HEK293 (cell line): ENCODE data around the gene CEP63.
A peak's percentile ranks its signal among the peaks of the same experiment; 100 is the strongest.

ENCODE experiments used
- CTCF ChIA-PET: fragments of 350-600 bp; formaldehyde crosslinking; extraction: SDS; loops from one replicate; lab custom pipeline; 2021; ENCODE audit warnings: antibody characterized with exemption; lab: Yijun Ruan, JAX
- POLR2A ChIA-PET: fragments of 300-600 bp; formaldehyde crosslinking; extraction: SDS; loops from one replicate; lab custom pipeline; 2020; ENCODE audit warnings: antibody characterized with exemption, inconsistent platforms; lab: Yijun Ruan, JAX
- H3K27ac ChIP-seq: fragments of 200-500 bp; sonication (Bioruptor generic); 2 replicates; pipeline ENCODE4 v1.5.1; 2014; ENCODE audit warnings: low read depth, low read length, control low read depth, inconsistent platforms; ENCODE audit errors: extremely low read depth
- H3K36me3 ChIP-seq, 2 experiments: fragments of 200-500 bp in 1 of 2; sonication (Bioruptor generic) in 1 of 2; 1 replicate in 1 of 2; 2 replicates in 1 of 2; pipeline ENCODE4 v1.5.1; 2014 to 2017; ENCODE audit warnings: inconsistent platforms in 2 of 2, low read length in 2 of 2; ENCODE audit not compliant: control insufficient read depth in 2 of 2, insufficient read depth in 1 of 2
- H3K4me1 ChIP-seq: fragments of 200-500 bp; sonication (Bioruptor generic); 2 replicates; pipeline ENCODE4 v1.5.1; 2014; ENCODE audit warnings: mild to moderate bottlenecking, low read length, inconsistent platforms; ENCODE audit not compliant: control insufficient read depth, insufficient read depth
- H3K4me3 ChIP-seq: 2 replicates; pipeline ENCODE4 v1.5.1; 2011; ENCODE audit warnings: low read depth, mild to moderate bottlenecking, control low read depth, low read length, moderate library complexity
- H3K9me3 ChIP-seq: fragments of 200-500 bp; sonication (Bioruptor generic); 2 replicates; pipeline ENCODE4 v1.5.1; 2014; ENCODE audit warnings: low read depth, low read length, inconsistent platforms; ENCODE audit not compliant: control insufficient read depth, insufficient read depth
- GLIS1 ChIP-seq: fragments of 450-650 bp; formaldehyde crosslinking; IDR thresholded peaks from 2 replicates; pipeline ENCODE4 v1.5.1; 2016; ENCODE audit warnings: missing biosample characterization, missing genetic modification characterization
- PRDM10 ChIP-seq: fragments of 450-650 bp; formaldehyde crosslinking; IDR thresholded peaks from 2 replicates; pipeline ENCODE4 v1.5.1; 2016; ENCODE audit warnings: missing biosample characterization, missing genetic modification characterization
- ZFP37 ChIP-seq: fragments of 450-650 bp; formaldehyde crosslinking; IDR thresholded peaks from 2 replicates; pipeline ENCODE4 v1.5.1; 2016; ENCODE audit warnings: missing biosample characterization, missing genetic modification characterization
- ZNF10 ChIP-seq: fragments of 450-650 bp; formaldehyde crosslinking; IDR thresholded peaks from 2 replicates; pipeline ENCODE4 v1.5.1; 2017; ENCODE audit warnings: missing biosample characterization, missing genetic modification characterization
- ZNF133 ChIP-seq: fragments of 450-650 bp; formaldehyde crosslinking; IDR thresholded peaks from 2 replicates; pipeline ENCODE4 v1.5.1; 2016; ENCODE audit warnings: missing biosample characterization, missing genetic modification characterization
- ZNF138 ChIP-seq: fragments of 450-650 bp; formaldehyde crosslinking; IDR thresholded peaks from 2 replicates; pipeline ENCODE4 v1.5.1; 2016; ENCODE audit warnings: missing biosample characterization, missing genetic modification characterization, borderline replicate concordance
- ZNF211 ChIP-seq: fragments of 450-650 bp; formaldehyde crosslinking; IDR thresholded peaks from 2 replicates; pipeline ENCODE4 v1.5.1; 2016; ENCODE audit warnings: low read depth, missing biosample characterization, missing genetic modification characterization
- ZNF239 ChIP-seq: fragments of 450-650 bp; formaldehyde crosslinking; IDR thresholded peaks from 2 replicates; pipeline ENCODE4 v1.5.1; 2016; ENCODE audit warnings: missing biosample characterization, missing genetic modification characterization
- ZNF266 ChIP-seq: fragments of 450-650 bp; formaldehyde crosslinking; IDR thresholded peaks from 2 replicates; pipeline ENCODE4 v1.5.1; 2016; ENCODE audit warnings: missing biosample characterization, missing genetic modification characterization, low read depth
- ZNF324 ChIP-seq: fragments of 450-650 bp; formaldehyde crosslinking; IDR thresholded peaks from 2 replicates; pipeline ENCODE4 v1.5.1; 2016; ENCODE audit warnings: missing biosample characterization, missing genetic modification characterization
- ZNF404 ChIP-seq: fragments of 450-650 bp; formaldehyde crosslinking; IDR thresholded peaks from 2 replicates; pipeline ENCODE4 v1.5.1; 2017; ENCODE audit warnings: missing biosample characterization, missing genetic modification characterization
- ZNF423 ChIP-seq: fragments of 450-650 bp; formaldehyde crosslinking; IDR thresholded peaks from 2 replicates; pipeline ENCODE4 v1.5.1; 2016; ENCODE audit warnings: missing biosample characterization, missing genetic modification characterization
- ZNF521 ChIP-seq: fragments of 450-650 bp; formaldehyde crosslinking; IDR thresholded peaks from 2 replicates; pipeline ENCODE4 v1.5.1; 2017; ENCODE audit warnings: missing biosample characterization, mild to moderate bottlenecking, missing genetic modification characterization
- ZNF544 ChIP-seq: fragments of 450-650 bp; formaldehyde crosslinking; IDR thresholded peaks from 2 replicates; pipeline ENCODE4 v1.5.0; 2017; ENCODE audit warnings: missing biosample characterization, missing genetic modification characterization
- ZNF623 ChIP-seq: fragments of 450-650 bp; formaldehyde crosslinking; IDR thresholded peaks from 2 replicates; pipeline ENCODE4 v1.5.1; 2016; ENCODE audit warnings: missing biosample characterization, missing genetic modification characterization
- ZNF624 ChIP-seq: fragments of 450-650 bp; formaldehyde crosslinking; IDR thresholded peaks from 2 replicates; pipeline ENCODE4 v1.5.1; 2017; ENCODE audit warnings: missing biosample characterization, missing genetic modification characterization
- ZNF664 ChIP-seq: fragments of 450-650 bp; formaldehyde crosslinking; IDR thresholded peaks from 2 replicates; pipeline ENCODE4 v1.5.1; 2016; ENCODE audit warnings: missing biosample characterization, missing genetic modification characterization
- ZNF747 ChIP-seq: fragments of 450-650 bp; formaldehyde crosslinking; IDR thresholded peaks from 2 replicates; pipeline ENCODE4 v1.5.1; 2016; ENCODE audit warnings: missing biosample characterization, missing genetic modification characterization
- ZNF785 ChIP-seq: fragments of 450-650 bp; formaldehyde crosslinking; IDR thresholded peaks from 2 replicates; pipeline ENCODE4 v1.5.1; 2016; ENCODE audit warnings: missing biosample characterization, missing genetic modification characterization
- TF ChIP-seq, protein P1 (sequence below): fragments of 450-650 bp; formaldehyde crosslinking; conservative IDR thresholded peaks from 2 replicates; pipeline ENCODE4 v1.5.1; 2016; ENCODE audit warnings: low read depth, missing biosample characterization, missing genetic modification characterization
- TF ChIP-seq, protein P2 (sequence below): fragments of 450-650 bp; formaldehyde crosslinking; IDR thresholded peaks from 2 replicates; pipeline ENCODE4 v1.5.1; 2016; ENCODE audit warnings: missing biosample characterization, missing genetic modification characterization, borderline replicate concordance

The CEP63 gene

DNA sequence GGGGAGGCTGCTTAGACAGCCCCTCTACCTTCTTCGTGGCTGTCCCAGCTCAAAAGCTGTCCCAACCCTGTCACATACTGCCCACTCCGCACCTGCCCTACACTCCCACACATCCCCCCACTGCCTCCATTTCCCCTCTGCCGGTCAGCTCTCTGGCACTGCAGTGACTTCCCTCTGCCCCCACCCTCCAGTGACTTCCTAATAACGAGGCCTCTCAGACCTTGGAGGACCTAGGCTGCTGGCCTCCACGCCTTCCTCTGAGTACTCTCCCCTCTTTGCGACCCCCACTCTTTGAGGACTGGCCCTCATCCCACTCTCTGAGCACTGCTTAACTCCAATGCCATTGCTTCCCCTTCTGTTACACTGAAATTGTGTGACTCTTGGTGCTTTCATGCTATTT is 119.7 kb downstream of the CEP63 start (continued):
- TF ChIP-seq, protein P1, sequence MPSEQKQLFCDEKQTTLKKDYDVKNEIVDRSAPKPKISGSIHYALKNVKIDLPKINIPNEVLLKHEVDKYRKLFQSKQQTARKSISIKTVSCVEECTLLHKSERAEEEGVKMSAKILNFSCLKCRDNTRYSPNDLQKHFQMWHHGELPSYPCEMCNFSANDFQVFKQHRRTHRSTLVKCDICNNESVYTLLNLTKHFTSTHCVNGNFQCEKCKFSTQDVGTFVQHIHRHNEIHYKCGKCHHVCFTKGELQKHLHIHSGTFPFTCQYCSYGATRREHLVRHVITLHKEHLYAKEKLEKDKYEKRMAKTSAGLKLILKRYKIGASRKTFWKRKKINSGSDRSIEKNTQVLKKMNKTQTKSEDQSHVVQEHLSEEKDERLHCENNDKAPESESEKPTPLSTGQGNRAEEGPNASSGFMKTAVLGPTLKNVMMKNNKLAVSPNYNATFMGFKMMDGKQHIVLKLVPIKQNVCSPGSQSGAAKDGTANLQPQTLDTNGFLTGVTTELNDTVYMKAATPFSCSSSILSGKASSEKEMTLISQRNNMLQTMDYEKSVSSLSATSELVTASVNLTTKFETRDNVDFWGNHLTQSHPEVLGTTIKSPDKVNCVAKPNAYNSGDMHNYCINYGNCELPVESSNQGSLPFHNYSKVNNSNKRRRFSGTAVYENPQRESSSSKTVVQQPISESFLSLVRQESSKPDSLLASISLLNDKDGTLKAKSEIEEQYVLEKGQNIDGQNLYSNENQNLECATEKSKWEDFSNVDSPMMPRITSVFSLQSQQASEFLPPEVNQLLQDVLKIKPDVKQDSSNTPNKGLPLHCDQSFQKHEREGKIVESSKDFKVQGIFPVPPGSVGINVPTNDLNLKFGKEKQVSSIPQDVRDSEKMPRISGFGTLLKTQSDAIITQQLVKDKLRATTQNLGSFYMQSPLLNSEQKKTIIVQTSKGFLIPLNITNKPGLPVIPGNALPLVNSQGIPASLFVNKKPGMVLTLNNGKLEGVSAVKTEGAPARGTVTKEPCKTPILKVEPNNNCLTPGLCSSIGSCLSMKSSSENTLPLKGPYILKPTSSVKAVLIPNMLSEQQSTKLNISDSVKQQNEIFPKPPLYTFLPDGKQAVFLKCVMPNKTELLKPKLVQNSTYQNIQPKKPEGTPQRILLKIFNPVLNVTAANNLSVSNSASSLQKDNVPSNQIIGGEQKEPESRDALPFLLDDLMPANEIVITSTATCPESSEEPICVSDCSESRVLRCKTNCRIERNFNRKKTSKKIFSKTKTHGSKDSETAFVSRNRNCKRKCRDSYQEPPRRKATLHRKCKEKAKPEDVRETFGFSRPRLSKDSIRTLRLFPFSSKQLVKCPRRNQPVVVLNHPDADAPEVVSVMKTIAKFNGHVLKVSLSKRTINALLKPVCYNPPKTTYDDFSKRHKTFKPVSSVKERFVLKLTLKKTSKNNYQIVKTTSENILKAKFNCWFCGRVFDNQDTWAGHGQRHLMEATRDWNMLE (tag by site-specific recombination), result no peak
- TF ChIP-seq ZNF747, result no peak
- no peak for TF ChIP-seq ZNF624 (tag by site-specific recombination)
- TF ChIP-seq ZNF324 (tag by site-specific recombination), result no peak

DNA sequence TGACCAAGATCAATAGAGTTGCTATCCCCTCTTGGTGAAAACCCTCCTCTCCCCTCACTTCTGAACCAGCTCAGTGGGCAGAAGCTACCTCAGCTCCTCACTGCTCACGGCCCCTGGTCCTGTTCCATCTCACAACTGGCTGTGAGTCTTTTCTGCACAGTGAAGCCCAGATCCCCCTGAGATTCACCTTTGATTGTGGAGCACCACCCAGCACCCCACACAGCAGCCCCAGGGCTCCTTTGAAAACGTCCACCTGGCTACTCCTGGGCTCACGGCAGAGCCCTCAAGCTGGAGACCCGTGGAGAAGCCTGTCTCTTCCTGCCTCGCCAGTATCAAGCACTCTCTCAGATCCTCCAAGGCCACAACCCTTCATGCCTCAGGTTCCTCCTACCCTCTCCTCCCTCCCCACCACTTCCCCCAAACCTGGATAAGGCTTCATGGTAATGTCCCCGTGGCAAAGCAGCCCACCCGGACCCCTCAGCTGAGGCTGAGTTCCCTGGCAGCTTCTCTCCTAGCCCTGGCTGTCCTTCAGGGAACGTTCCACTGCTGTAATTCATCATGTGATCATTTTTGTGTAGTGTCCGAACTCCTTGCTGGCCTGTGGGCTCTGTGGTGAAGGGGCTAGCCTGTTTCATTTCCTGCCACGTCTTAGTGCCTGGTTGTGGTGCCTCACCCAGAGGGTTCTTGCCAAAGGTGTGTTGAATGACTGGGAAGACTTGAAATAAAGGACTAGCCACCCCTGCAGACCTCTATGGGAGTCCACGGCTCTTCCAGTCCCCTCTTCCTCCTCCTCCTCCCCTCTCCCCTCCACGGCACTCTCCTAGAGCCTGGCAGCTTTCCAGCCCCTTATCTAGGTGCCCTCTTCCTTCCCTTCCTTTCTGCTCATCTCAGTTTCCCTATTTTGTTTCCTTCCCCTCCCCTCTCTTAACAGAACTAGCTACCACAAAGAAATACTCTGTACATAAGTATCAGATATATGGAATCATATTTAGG is 120.5 kb downstream of the CEP63 start:
- CTCF ChIA-PET, result no interaction called here
- H3K27ac ChIP-seq, result no peak overlapping the region
- H3K4me1 ChIP-seq, result no peaks in the 10 kb centered on the region
- H3K36me3 ChIP-seq, result no peaks in the 10 kb centered on the region
- no peaks in the 10 kb centered on the region for H3K9me3 ChIP-seq
- peak; percentile 82 for TF ChIP-seq PRDM10 (tag by site-specific recombination)
- TF ChIP-seq GLIS1, result peak; percentile 33
- TF ChIP-seq ZNF10 (tag by site-specific recombination), result no peak
- TF ChIP-seq ZNF423 (tag by site-specific recombination), result no peak
- no peak for TF ChIP-seq ZFP37 (tag by site-specific recombination)
- no peak overlapping the region for H3K4me3 ChIP-seq
- POLR2A ChIA-PET, result no interaction called here

- H3K9me3 ChIP-seq, result no peaks in the 10 kb centered on the region
- H3K4me3 ChIP-seq, result no peak overlapping the region
- CTCF ChIA-PET, result interaction anchor here (0.6 to 1.2 kb wide), 2 partner anchors 8 to 896 kb away, joined by 3 to 5 read pairs; no protein-coding TSS in a partner anchor
- no peaks in the 10 kb centered on the region for H3K4me1 ChIP-seq
- H3K27ac ChIP-seq, result no peak overlapping the region
- H3K36me3 ChIP-seq, result no peaks in the 10 kb centered on the region
- POLR2A ChIA-PET, result no interaction called here
- no peak for TF ChIP-seq ZNF10 (tag by site-specific recombination)
- no peak for TF ChIP-seq ZNF138 (tag by site-specific recombination)
- TF ChIP-seq ZNF623, result no peak
- no peak for TF ChIP-seq ZNF544
- TF ChIP-seq ZNF404 (tag by site-specific recombination), result no peak
- TF ChIP-seq ZNF785 (tag by site-specific recombination), result no peak
- TF ChIP-seq ZNF133 (tag by site-specific recombination), result no peak
- TF ChIP-seq, protein P2, sequence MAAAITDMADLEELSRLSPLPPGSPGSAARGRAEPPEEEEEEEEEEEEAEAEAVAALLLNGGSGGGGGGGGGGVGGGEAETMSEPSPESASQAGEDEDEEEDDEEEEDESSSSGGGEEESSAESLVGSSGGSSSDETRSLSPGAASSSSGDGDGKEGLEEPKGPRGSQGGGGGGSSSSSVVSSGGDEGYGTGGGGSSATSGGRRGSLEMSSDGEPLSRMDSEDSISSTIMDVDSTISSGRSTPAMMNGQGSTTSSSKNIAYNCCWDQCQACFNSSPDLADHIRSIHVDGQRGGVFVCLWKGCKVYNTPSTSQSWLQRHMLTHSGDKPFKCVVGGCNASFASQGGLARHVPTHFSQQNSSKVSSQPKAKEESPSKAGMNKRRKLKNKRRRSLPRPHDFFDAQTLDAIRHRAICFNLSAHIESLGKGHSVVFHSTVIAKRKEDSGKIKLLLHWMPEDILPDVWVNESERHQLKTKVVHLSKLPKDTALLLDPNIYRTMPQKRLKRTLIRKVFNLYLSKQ (tag by site-specific recombination), result no peak
- no peak for TF ChIP-seq ZNF521 (tag by site-specific recombination)
- no peak for TF ChIP-seq ZNF266 (tag by site-specific recombination)
- no peak for TF ChIP-seq ZNF211
- TF ChIP-seq ZNF239 (tag by site-specific recombination), result no peak
- TF ChIP-seq ZNF664, result no peak
These were observed 121.5 kb downstream of the CEP63 start for GRCh38 chr3:134607054-134608022.
